GM12878 (cell line): Measurements from ENCODE around the gene DCTN1. TPM values are rescaled to one million over a fixed set of nuclear protein-coding genes. Genes with fewer than 3 reads are reported as not detected.

ENCODE experiments used
- polyA plus RNA-seq, 11 experiments: library from polyadenylated mRNA; depleted of rRNA in 4 of 11; unstranded in 6 of 11; stranded (reverse) in 5 of 11; fragments of >200 nt; fragmentation: Nextera tagmentation in 4 of 11; fragmentation: Illumina TruSeq in 1 of 11; extraction: Ambion mirVana in 4 of 11; extraction: Trizol in 1 of 11; gene quantifications; 1 replicate in 1 of 11; 2 replicates in 10 of 11; pipeline versions ENCODE4 v1.2.1 to v1.2.3, GENCODE V29; 2011 to 2016; ENCODE audit warnings: inconsistent platforms in 2 of 11, missing spikeins in 2 of 11, low read depth in 1 of 11
- small RNA-seq: library from RNA; depleted of rRNA; stranded (forward); fragments of <200 nt; gene quantifications from one replicate; pipeline ENCODE3, GENCODE V24; 2014
- total RNA-seq, 4 experiments: library from RNA; depleted of rRNA in 3 of 4; stranded (reverse); fragments of >200 nt in 3 of 4; fragmentation: Illumina TruSeq in 1 of 4; extraction: Trizol in 1 of 4; gene quantifications; 2 replicates each; pipeline versions ENCODE4 v1.2.1 to v1.2.3, GENCODE V29; 2013 to 2021

DCTN1 gene
- total and polyA plus RNA-seq, 10 of the 15 experiments (the other 5 are each of a cell fraction or from before 2014, with no cell fraction given) = 44.1 to 116 (median 64.8) TPM

Small RNAs within 50 kb of the gene (small RNA-seq; reads per million reads assigned to genes)
- not detected for gene RNU6-542P
- gene TAF13P2 = not detected

Other genes starting within 250 kb of the DCTN1 start
Only the 7 nearest of the 21 such genes appear.
- gene SLC4A5, start 36.9 kb downstream of the DCTN1 start, total RNA-seq (2014; rRNA removed) = 3.0 and 3.4 TPM in 2 replicates
- gene SLC4A5, start 36.9 kb downstream of the DCTN1 start, total RNA-seq (2014; rRNA removed; fragmentation: Illumina TruSeq; extraction: Trizol) = 1.6 and 2.1 TPM in 2 replicates
- gene SLC4A5, start 36.9 kb downstream of the DCTN1 start, total RNA-seq (2021) = 2.3 and 4.4 TPM in 2 replicates
- 0.15 and 0.30 TPM in 2 replicates for gene SLC4A5, start 36.9 kb downstream of the DCTN1 start, polyA plus RNA-seq (2011; rRNA removed)
- gene SLC4A5, start 36.9 kb downstream of the DCTN1 start, polyA plus RNA-seq (2014; fragmentation: Illumina TruSeq; extraction: Trizol) = 3.9 and 5.3 TPM in 2 replicates
- gene SLC4A5, start 36.9 kb downstream of the DCTN1 start, polyA plus RNA-seq (2014; fragmentation: Nextera tagmentation; extraction: Ambion mirVana) = 1 to 10 TPM in 1 of 2 experiments, under 1 TPM in 1; 0.47 to 1.2 TPM
- gene SLC4A5, start 36.9 kb downstream of the DCTN1 start, polyA plus RNA-seq (2014; rRNA removed) = 4.4 and 4.7 TPM in 2 replicates
- gene SLC4A5, start 36.9 kb downstream of the DCTN1 start, polyA plus RNA-seq (2016; fragmentation: Nextera tagmentation; extraction: Ambion mirVana) = under 1 TPM; 0.83 to 0.97 TPM
- gene C2orf81, start 41.3 kb upstream of the DCTN1 start, total RNA-seq (2014; rRNA removed) = 3.7 and 4.4 TPM in 2 replicates
- 1.3 and 2.0 TPM in 2 replicates for gene C2orf81, start 41.3 kb upstream of the DCTN1 start, total RNA-seq (2014; rRNA removed; fragmentation: Illumina TruSeq; extraction: Trizol)
- gene C2orf81, start 41.3 kb upstream of the DCTN1 start, total RNA-seq (2021) = 9.5 and 9.8 TPM in 2 replicates
- 0.81 and 1.1 TPM in 2 replicates for gene C2orf81, start 41.3 kb upstream of the DCTN1 start, polyA plus RNA-seq (2011; rRNA removed)
- 0.57 and 1.7 TPM in 2 replicates for gene C2orf81, start 41.3 kb upstream of the DCTN1 start, polyA plus RNA-seq (2014; fragmentation: Illumina TruSeq; extraction: Trizol)
- gene C2orf81, start 41.3 kb upstream of the DCTN1 start, polyA plus RNA-seq (2014; fragmentation: Nextera tagmentation; extraction: Ambion mirVana) = under 1 TPM; 0.10 to 0.27 TPM
- gene C2orf81, start 41.3 kb upstream of the DCTN1 start, polyA plus RNA-seq (2014; rRNA removed) = 4.8 and 6.3 TPM in 2 replicates
- gene C2orf81, start 41.3 kb upstream of the DCTN1 start, polyA plus RNA-seq (2016; fragmentation: Nextera tagmentation; extraction: Ambion mirVana) = 1 to 10 TPM; 3.3 to 3.5 TPM
- gene WDR54, start 41.4 kb upstream of the DCTN1 start, total RNA-seq (2014; rRNA removed) = 71.8 and 77.1 TPM in 2 replicates
- gene WDR54, start 41.4 kb upstream of the DCTN1 start, total RNA-seq (2014; rRNA removed; fragmentation: Illumina TruSeq; extraction: Trizol) = 38.2 and 39.0 TPM in 2 replicates
- 64.8 and 66.0 TPM in 2 replicates for gene WDR54, start 41.4 kb upstream of the DCTN1 start, total RNA-seq (2021)
- 72.2 and 116 TPM in 2 replicates for gene WDR54, start 41.4 kb upstream of the DCTN1 start, polyA plus RNA-seq (2011; rRNA removed)
- 22.3 and 43.0 TPM in 2 replicates for gene WDR54, start 41.4 kb upstream of the DCTN1 start, polyA plus RNA-seq (2014; fragmentation: Illumina TruSeq; extraction: Trizol)
- 10 to 100 TPM; 88.7 to 89.5 TPM for gene WDR54, start 41.4 kb upstream of the DCTN1 start, polyA plus RNA-seq (2014; fragmentation: Nextera tagmentation; extraction: Ambion mirVana)
- gene WDR54, start 41.4 kb upstream of the DCTN1 start, polyA plus RNA-seq (2014; rRNA removed) = 80.8 and 90.9 TPM in 2 replicates
- 100 to 1,000 TPM; 104 to 116 TPM for gene WDR54, start 41.4 kb upstream of the DCTN1 start, polyA plus RNA-seq (2016; fragmentation: Nextera tagmentation; extraction: Ambion mirVana)
- gene RTKN, start 61.6 kb upstream of the DCTN1 start, total RNA-seq (2014; rRNA removed) = 8.7 and 9.4 TPM in 2 replicates
- gene RTKN, start 61.6 kb upstream of the DCTN1 start, total RNA-seq (2014; rRNA removed; fragmentation: Illumina TruSeq; extraction: Trizol) = 4.0 and 5.4 TPM in 2 replicates
- gene RTKN, start 61.6 kb upstream of the DCTN1 start, total RNA-seq (2021) = 11.9 and 12.3 TPM in 2 replicates
- gene RTKN, start 61.6 kb upstream of the DCTN1 start, polyA plus RNA-seq (2011; rRNA removed) = 1.8 and 3.2 TPM in 2 replicates
- 2.8 and 6.0 TPM in 2 replicates for gene RTKN, start 61.6 kb upstream of the DCTN1 start, polyA plus RNA-seq (2014; fragmentation: Illumina TruSeq; extraction: Trizol)
- gene RTKN, start 61.6 kb upstream of the DCTN1 start, polyA plus RNA-seq (2014; fragmentation: Nextera tagmentation; extraction: Ambion mirVana) = under 1 TPM; 0.50 to 0.91 TPM
- 12.3 and 16.1 TPM in 2 replicates for gene RTKN, start 61.6 kb upstream of the DCTN1 start, polyA plus RNA-seq (2014; rRNA removed)
- gene RTKN, start 61.6 kb upstream of the DCTN1 start, polyA plus RNA-seq (2016; fragmentation: Nextera tagmentation; extraction: Ambion mirVana) = 1 to 10 TPM; 4.8 to 5.3 TPM
- gene INO80B, start 74.8 kb upstream of the DCTN1 start, total RNA-seq (2014; rRNA removed) = 14.8 and 16.5 TPM in 2 replicates
- gene INO80B, start 74.8 kb upstream of the DCTN1 start, total RNA-seq (2014; rRNA removed; fragmentation: Illumina TruSeq; extraction: Trizol) = 11.0 and 11.2 TPM in 2 replicates
- gene INO80B, start 74.8 kb upstream of the DCTN1 start, total RNA-seq (2021) = 26.7 and 26.9 TPM in 2 replicates
- 11.3 and 14.8 TPM in 2 replicates for gene INO80B, start 74.8 kb upstream of the DCTN1 start, polyA plus RNA-seq (2011; rRNA removed)
- 13.7 and 15.0 TPM in 2 replicates for gene INO80B, start 74.8 kb upstream of the DCTN1 start, polyA plus RNA-seq (2014; fragmentation: Illumina TruSeq; extraction: Trizol)
- 1 to 10 TPM; 1.3 to 1.8 TPM for gene INO80B, start 74.8 kb upstream of the DCTN1 start, polyA plus RNA-seq (2014; fragmentation: Nextera tagmentation; extraction: Ambion mirVana)
- 16.7 and 21.3 TPM in 2 replicates for gene INO80B, start 74.8 kb upstream of the DCTN1 start, polyA plus RNA-seq (2014; rRNA removed)
- gene INO80B, start 74.8 kb upstream of the DCTN1 start, polyA plus RNA-seq (2016; fragmentation: Nextera tagmentation; extraction: Ambion mirVana) = 1 to 10 TPM; 5.0 to 6.7 TPM
- 46.3 and 53.3 TPM in 2 replicates for gene WBP1, start 78.1 kb upstream of the DCTN1 start, total RNA-seq (2014; rRNA removed)
- gene WBP1, start 78.1 kb upstream of the DCTN1 start, total RNA-seq (2014; rRNA removed; fragmentation: Illumina TruSeq; extraction: Trizol) = 23.6 and 25.5 TPM in 2 replicates
- 42.5 and 46.6 TPM in 2 replicates for gene WBP1, start 78.1 kb upstream of the DCTN1 start, total RNA-seq (2021)
- 27.2 and 43.0 TPM in 2 replicates for gene WBP1, start 78.1 kb upstream of the DCTN1 start, polyA plus RNA-seq (2011; rRNA removed)
- gene WBP1, start 78.1 kb upstream of the DCTN1 start, polyA plus RNA-seq (2014; fragmentation: Illumina TruSeq; extraction: Trizol) = 20.4 and 47.7 TPM in 2 replicates
- gene WBP1, start 78.1 kb upstream of the DCTN1 start, polyA plus RNA-seq (2014; fragmentation: Nextera tagmentation; extraction: Ambion mirVana) = 10 to 100 TPM in 1 of 2 experiments, 1 to 10 TPM in 1; 4.2 to 11.5 TPM
- 76.8 and 78.0 TPM in 2 replicates for gene WBP1, start 78.1 kb upstream of the DCTN1 start, polyA plus RNA-seq (2014; rRNA removed)
- 10 to 100 TPM; 38.5 to 44.6 TPM for gene WBP1, start 78.1 kb upstream of the DCTN1 start, polyA plus RNA-seq (2016; fragmentation: Nextera tagmentation; extraction: Ambion mirVana)
- 48.9 and 52.2 TPM in 2 replicates for gene MOGS, start 85.1 kb upstream of the DCTN1 start, total RNA-seq (2014; rRNA removed)
- 24.8 and 25.3 TPM in 2 replicates for gene MOGS, start 85.1 kb upstream of the DCTN1 start, total RNA-seq (2014; rRNA removed; fragmentation: Illumina TruSeq; extraction: Trizol)
- 54.5 and 60.4 TPM in 2 replicates for gene MOGS, start 85.1 kb upstream of the DCTN1 start, total RNA-seq (2021)
- gene MOGS, start 85.1 kb upstream of the DCTN1 start, polyA plus RNA-seq (2011; rRNA removed) = 20.4 and 36.2 TPM in 2 replicates
- 29.8 and 34.1 TPM in 2 replicates for gene MOGS, start 85.1 kb upstream of the DCTN1 start, polyA plus RNA-seq (2014; fragmentation: Illumina TruSeq; extraction: Trizol)
- gene MOGS, start 85.1 kb upstream of the DCTN1 start, polyA plus RNA-seq (2014; fragmentation: Nextera tagmentation; extraction: Ambion mirVana) = 1 to 10 TPM; 3.7 to 3.9 TPM
- gene MOGS, start 85.1 kb upstream of the DCTN1 start, polyA plus RNA-seq (2014; rRNA removed) = 49.0 and 52.7 TPM in 2 replicates
- gene MOGS, start 85.1 kb upstream of the DCTN1 start, polyA plus RNA-seq (2016; fragmentation: Nextera tagmentation; extraction: Ambion mirVana) = 10 to 100 TPM; 21.5 to 30.7 TPM